NCI-H2171 (cell line): Measurements from ENCODE around the gene FBXO9.

Experiments
- DNase-seq: peaks from one replicate; lab custom pipeline; 2025; lab: John Stamatoyannopoulos, UW

FBXO9 gene

DNA sequence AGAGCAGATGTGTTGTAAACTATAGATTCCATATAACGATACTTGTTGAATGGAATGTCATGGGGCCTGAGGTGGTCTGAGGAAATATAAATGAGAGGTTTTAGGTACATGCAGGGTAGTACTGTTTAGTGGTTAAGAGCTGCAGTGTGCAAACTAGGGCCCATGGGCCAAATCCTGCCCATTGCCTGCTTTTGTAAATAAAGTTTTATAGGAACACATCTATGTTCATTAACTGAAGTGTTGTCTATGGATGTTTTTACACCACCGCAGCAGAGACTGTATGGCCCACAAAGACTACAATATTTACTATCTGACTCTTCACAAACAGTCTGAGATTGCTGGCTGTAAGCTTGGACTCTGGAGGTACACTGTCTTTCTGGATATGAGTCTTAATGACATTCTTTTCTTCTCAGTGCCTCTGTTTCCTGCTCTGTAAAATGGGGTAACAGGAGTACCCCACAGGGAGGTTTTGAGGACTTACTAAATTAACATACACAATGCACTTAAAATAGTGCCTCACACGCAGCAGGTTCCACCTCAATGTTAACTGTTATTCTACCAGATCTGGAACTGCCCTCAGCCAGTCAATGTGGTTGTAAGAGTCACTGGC, 70.9 kb downstream of the FBXO9 start:
- DNase-seq: no peak

DNA sequence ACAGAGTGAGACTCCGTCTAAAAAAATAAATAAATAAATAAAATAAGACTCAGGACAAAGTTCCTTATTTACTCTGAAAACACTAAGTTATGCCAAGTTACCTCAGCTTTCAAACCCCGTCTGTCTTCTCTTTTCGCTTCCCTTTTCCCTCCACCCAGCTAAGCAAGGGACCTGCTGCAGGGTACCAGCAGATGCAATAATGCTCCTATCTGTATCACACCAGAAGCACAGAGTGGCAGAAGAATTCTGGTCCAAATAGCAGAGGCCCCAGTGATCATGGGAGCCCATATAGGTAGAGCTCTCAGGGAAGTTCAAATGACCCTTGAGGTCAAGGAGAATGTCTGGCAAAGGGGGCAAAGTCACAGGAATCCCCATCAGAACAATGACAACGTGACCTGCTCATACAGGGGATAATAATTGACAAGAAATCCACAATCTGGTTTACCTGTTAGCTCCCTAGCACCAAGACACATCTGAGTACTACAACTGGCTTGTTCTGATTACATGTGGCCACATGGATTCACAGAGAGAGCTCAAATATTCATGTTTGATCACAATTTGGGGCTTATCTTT, 74.7 kb downstream of the FBXO9 start:
- DNase-seq: no peak

- DNase-seq: no peak
These were observed 77.6 kb downstream of the FBXO9 start for GRCh38 chr6:53142810-53143209.

GRCh38 chr6:53143710-53144109, 78.5 kb downstream of the FBXO9 start:
- DNase-seq: no peak

DNA sequence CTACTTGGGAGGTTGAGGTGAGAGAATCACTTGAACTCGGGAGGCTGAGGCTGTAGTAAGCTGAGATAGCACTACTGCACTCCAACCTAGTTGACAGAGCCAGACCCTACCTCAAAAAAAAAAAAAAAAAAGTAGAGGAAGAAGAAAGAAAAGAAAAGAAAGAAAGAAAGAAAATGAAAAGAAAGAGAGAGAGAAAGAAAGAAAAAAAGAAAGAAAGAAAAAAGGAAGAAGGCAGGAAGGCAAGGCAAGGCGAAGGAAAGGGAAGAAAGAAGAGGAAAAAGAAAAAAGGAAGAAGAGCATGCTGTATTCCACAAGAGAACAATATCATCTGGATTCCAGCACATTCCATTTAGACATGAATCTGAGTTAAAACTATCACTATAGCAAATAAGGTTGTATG, 79.6 kb downstream of the FBXO9 start:
- DNase-seq: no peak

DNA sequence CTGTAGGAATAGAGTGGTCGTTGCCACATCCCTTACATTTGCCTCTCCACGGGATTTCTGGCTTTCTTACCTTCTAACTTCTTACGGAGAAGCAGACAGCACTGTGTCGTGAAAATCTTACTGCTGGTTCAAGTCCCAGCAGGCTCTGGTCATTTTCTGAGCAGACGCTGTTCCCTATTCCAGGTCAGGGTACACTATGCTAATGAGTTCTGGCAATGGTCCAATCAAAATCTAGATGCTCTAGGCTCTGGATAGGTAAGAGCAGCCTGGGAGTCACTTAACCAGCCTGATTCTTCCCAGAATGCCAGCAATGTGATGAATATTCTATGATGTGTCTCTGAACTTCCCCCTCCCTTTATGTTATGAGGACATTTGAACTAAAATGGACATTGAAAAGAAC, 83.5 kb downstream of the FBXO9 start, which contains the start of gene GCM1:
Gene GCM1 (minus strand): TSS at position 158 of the 400 bp plus-strand sequence. CDS start 3,209 bp downstream, outside the sequence.
- DNase-seq: no peak
